ENCODE results near the gene PXN. TPM values are rescaled to one million over a fixed set of nuclear protein-coding genes. Genes with fewer than 3 reads are reported as not detected.

The PXN gene
- total and polyA plus RNA-seq, 2 of the 13 experiments (the other 11 are each of a cell fraction or from before 2014, with no cell fraction given) = 13.6 to 14.2 TPM

- TF ChIP-seq, protein P1, sequence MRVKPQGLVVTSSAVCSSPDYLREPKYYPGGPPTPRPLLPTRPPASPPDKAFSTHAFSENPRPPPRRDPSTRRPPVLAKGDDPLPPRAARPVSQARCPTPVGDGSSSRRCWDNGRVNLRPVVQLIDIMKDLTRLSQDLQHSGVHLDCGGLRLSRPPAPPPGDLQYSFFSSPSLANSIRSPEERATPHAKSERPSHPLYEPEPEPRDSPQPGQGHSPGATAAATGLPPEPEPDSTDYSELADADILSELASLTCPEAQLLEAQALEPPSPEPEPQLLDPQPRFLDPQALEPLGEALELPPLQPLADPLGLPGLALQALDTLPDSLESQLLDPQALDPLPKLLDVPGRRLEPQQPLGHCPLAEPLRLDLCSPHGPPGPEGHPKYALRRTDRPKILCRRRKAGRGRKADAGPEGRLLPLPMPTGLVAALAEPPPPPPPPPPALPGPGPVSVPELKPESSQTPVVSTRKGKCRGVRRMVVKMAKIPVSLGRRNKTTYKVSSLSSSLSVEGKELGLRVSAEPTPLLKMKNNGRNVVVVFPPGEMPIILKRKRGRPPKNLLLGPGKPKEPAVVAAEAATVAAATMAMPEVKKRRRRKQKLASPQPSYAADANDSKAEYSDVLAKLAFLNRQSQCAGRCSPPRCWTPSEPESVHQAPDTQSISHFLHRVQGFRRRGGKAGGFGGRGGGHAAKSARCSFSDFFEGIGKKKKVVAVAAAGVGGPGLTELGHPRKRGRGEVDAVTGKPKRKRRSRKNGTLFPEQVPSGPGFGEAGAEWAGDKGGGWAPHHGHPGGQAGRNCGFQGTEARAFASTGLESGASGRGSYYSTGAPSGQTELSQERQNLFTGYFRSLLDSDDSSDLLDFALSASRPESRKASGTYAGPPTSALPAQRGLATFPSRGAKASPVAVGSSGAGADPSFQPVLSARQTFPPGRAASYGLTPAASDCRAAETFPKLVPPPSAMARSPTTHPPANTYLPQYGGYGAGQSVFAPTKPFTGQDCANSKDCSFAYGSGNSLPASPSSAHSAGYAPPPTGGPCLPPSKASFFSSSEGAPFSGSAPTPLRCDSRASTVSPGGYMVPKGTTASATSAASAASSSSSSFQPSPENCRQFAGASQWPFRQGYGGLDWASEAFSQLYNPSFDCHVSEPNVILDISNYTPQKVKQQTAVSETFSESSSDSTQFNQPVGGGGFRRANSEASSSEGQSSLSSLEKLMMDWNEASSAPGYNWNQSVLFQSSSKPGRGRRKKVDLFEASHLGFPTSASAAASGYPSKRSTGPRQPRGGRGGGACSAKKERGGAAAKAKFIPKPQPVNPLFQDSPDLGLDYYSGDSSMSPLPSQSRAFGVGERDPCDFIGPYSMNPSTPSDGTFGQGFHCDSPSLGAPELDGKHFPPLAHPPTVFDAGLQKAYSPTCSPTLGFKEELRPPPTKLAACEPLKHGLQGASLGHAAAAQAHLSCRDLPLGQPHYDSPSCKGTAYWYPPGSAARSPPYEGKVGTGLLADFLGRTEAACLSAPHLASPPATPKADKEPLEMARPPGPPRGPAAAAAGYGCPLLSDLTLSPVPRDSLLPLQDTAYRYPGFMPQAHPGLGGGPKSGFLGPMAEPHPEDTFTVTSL (CRISPR knock-in tag; IDR thresholded peaks at IDR 0.05; ENCODE audit: borderline replicate concordance) = no peak
- TF ChIP-seq MAFF (IDR thresholded peaks at IDR 0.05; ENCODE audit: low read depth, low read length) (peak; percentile 38; the same call in 1 of the 2 replicates), SMAD9 (CRISPR knock-in tag; IDR thresholded peaks at IDR 0.05) (no peak), ZBTB4 (CRISPR knock-in tag; IDR thresholded peaks at IDR 0.05; ENCODE audit: borderline replicate concordance) (no peak), ZNF740 (CRISPR knock-in tag; IDR thresholded peaks at IDR 0.05) (no peak), FOSL2 (CRISPR knock-in tag; IDR thresholded peaks at IDR 0.05) (peak; percentile 49; the same call in 1 of the 2 replicates), ZNF33A (CRISPR knock-in tag; IDR thresholded peaks at IDR 0.05; ENCODE audit: borderline replicate concordance) (no peak), MAFG (CRISPR knock-in tag; IDR thresholded peaks at IDR 0.05) (no peak), HOXD1 (CRISPR knock-in tag; IDR thresholded peaks at IDR 0.05) (no peak), ZNF142 (CRISPR knock-in tag; IDR thresholded peaks at IDR 0.05) (0 out of 2 replicates have a peak, but pooled peaks have one; percentile 34), SALL2 (CRISPR knock-in tag; IDR thresholded peaks at IDR 0.05) (0 out of 2 replicates have a peak, but pooled peaks have one; percentile 10), ZNF790 (CRISPR knock-in tag; IDR thresholded peaks at IDR 0.05; ENCODE audit: borderline replicate concordance) (peak; percentile 8; the same call in 1 of the 2 replicates), TEAD3 (CRISPR knock-in tag; optimal IDR thresholded peaks at IDR 0.05; ENCODE audit: borderline replicate concordance) (no peak)
Observed at GRCh38 chr12:120199595-120200306, 65.8 kb downstream of the PXN start (continued).

Data from HepG2 (cell line).